ENCODE data around the gene TCF3.

TCF3 gene

GRCh38 chr19:1560286-1560882 lies 92.0 kb downstream of the TCF3 start:
- DNase-seq (ENCODE audit: low read depth) = no peak
